Activated CD8-positive, alpha-beta memory T cell treated with anti-CD3 and anti-CD28 coated beads, Interleukin-2, amount 50 U/mL, for 24 hours (primary cell): ENCODE data around the gene MLF1.

Experiments
- DNase-seq: peaks from one replicate; pipeline ENCODE4 v3.0.0-alpha.2; 2020; ENCODE audit errors: extremely low read depth

MLF1 gene

DNA sequence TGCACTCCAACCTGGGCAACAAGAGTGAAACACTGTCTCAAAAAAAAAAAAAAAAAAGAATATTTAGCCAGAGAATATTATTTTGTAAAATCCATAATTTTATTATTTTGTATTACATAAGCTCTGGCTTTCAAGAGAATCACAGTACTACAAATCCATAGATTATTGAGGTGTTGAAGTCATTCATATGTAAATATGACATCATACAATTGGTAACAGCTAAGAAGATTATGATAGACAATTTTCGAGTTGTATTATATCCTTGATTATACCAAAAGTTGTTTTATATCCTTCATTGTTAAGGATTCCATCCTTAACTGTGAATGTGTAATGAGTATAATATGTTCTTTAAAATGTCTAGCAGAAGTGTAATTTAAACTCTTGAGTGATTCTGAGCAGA, 3.7 kb downstream of the MLF1 start:
- DNase-seq = no peak

DNA sequence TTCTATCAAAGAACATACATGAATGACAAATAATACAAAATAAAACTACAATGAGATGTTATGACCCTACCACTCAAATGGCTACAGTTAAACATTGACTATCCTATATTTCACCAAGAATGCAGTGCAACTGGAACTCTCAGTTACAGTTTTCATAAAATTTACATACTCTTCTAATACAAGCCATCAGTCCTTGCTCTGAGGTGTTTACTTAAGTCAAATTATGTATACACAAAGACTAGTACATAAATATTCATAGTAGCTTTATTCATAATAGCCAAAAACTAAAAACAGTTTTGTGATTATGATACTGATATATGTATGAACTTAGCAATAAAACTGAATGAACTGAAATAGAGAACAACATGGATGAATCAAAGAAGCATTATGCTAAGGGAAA, 19.2 kb downstream of the MLF1 start:
- DNase-seq = no peak

DNA sequence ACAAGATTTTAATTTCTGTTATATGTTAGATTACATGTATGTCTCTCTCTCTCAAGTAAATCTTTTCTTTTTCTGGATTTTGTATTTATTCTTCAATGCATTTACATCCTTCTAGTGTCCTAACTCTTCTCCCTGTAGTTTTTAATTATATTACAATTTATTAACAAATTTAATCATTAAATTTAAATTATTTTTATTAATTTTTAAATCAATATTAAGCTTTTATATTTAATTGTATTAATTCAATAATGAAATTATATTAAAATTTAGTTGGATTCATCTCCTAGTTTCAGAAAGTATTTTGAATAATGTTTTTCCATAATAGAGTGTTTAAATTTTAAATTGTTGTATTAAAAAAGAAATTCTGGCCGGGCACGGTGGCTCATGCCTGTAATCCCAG, 29.8 kb downstream of the MLF1 start:
- no peak for DNase-seq

DNA sequence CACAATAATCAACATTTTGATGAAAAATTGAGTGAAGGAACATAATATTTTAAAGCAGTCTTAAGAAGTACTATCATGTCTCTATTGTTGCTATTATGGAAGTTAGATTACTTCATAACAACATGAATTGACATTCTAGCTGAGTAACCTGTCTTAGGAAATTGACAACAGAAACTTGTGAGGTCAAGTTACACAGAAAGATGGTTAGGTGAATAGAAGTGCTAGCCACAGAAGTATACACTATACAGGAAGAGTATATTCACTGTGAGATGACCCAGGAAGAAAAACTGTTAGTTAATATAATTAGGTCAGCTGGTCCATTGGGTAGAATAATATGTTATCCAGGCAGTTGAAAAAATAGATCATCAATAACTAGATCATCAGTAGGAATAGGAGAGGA, 31.2 kb downstream of the MLF1 start:
- no peak for DNase-seq

DNA sequence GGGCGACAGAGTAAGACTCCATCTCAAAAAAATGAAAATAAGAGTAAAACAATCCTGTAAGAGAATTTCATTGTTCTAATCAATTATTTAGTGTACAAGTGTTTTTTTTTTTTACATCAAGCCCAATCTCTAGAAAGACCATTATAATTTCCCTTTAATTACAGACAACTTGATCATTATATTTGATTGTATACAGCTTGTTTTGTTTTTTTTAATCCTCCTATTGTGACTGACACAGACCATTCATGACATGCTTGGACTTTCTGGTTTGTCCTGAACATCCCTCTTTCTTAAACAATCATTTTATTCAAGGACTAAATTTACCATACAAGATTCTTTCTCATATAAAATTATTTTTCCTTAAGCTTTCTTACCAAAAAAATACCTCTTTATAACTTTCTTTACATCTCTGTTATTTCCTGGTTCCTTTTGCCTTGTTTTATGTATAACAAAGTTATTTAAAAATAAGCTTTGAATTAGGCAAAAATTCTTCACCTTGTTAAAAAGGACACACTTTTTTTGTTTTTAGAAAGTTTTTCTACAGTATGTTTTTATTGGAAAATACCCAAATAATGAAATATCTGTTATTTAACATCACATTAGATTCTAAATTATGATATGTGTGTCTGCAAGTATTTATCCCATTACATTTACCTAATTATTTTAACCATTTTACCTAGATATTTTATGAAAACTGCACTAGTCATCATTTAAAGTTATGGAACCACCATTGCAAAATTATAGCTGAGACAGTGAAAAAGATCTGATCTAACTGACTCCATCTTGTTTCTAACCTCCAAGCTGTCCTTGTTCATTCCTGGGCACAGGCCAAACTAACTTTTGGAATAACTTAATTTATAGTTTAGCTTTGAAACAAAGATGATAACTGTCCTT, 47.2 kb downstream of the MLF1 start:
- no peak for DNase-seq

DNA sequence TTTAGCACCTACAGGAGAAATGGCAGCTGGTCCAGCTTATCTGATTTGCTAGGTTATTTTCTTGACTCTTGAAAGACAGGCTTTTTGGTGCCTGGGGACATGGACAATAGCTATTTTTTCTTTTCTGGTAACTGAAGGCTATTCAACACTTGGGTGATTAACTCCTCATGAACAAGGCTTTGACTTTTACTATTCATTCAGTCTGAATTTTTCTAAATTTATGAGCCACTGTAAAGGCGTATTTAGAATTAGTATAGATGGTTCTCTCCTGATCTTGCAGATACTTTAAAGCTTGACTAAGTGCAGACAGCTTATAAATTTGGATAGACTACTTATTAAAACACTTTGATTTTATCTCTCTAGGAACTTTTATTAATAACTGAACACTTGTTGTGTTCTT, 54.9 kb downstream of the MLF1 start:
- DNase-seq = no peak

DNA sequence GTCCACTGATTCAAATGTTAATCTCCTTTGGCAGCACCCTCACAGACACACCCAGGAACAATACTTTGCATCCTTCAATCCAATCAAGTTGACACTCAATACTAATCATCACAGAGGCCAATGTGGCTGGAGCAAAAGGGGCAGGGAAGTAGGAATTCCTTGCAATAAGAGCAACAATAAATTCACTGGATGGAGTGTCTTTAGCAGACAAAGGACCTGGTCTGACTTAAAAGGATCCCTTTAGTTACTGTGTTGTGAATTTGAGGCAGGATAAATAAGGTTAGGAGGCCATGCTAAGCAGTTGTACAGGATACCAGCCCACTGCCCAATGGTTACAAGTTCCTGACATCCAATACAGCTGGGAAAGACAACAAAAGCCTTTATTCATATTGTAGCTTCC, 61.0 kb downstream of the MLF1 start:
- DNase-seq = no peak

DNA sequence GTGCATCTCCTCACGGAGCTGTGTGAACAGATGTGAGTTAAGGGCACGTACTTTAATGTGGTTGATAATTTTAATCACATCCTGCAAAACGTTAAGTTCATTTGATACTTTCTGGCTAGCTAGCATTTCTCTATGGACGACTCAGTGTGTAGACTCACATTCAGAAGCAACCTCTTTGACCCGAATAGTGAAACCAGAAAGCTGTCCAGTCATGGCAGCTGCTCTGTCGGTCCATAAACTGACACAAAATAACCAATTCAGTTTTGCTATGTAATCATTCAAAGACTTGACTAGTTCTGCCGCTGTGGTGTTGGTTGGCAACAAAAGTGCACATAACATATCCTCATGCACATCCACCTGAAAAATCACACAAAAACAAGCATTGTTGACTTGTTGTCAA, 69.7 kb downstream of the MLF1 start:
- DNase-seq = no peak

DNA sequence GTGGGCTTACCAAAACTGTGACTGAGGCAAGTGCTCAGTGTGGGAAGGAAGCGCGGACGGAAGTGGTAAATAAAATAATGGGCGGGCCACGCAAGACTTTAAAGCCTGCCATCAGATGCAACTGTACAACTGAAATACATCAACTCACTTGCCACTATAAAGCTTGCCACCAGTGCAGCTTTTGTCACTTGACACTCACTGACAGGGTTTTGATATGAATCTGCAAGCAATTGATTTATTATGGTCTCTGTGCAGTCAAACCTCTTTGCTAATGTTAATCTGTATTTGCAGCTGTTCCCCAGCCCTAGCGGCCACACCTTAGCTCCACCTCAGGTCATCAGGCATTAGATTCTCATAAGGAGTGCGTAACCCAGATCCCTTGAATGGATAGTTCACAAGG, 71.0 kb downstream of the MLF1 start:
- no peak for DNase-seq

DNA sequence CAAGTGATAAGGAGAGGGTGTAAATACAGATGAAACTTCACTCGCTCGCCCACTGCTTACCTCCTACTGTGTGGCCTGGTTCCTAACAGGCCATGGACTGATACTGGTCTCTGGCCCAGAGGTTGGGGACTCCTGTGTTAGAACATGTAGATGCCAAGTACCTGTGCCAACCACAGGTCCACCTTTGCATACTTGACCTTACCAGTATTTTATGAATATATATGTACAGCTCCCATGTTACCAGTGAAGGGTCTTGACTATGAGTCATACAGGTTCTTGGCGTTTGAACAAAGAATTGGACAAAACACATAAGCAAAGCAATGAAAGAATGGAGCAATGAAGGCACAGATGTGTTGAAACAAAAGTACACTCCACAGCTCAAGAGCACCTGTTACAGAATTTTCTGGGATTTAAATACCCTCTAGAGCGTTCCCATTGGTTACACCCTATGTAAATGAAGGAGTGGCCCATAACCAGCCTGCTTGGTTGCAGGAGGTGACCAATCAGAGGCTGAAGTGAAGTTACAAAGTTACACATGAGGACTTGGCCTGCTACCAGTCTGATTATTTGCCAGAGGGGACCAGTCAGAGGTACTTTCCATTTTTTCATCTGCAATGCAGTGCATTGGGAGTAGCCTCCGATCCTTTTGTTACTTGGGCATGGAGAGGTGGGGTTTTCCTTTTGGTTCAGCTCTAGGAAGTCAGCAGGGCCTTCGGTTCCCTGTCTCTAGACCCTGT, 71.6 kb downstream of the MLF1 start:
- no peak for DNase-seq

DNA sequence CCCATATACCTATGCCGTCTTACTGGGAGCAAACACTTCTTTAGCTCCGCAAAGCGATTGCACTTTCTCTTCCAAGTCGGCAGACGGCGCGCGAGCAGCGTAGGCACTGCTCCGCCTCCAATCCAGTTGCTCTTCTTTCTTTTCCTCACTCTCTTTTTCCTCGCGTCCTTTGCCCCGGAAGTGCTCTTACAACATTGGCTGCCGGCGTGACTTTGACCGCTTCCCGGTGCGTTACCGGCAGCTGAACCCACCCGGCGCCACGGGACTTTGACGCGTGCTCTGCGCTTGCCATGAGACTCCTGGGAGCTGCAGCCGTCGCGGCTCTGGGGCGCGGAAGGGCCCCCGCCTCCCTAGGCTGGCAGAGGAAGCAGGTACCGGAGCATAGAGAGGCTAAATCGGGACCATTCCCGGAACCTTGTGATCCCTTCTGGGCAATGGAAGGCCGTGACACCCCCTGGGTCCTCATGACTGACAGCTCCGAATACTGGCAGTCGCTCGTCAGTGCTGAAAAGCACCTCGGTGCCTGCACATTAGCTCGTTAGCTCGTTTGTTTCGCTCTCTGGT, 73.4 kb downstream of the MLF1 start, which contains the start of gene GFM1:
Gene GFM1 (plus strand): TSS at position 183 of the 564 bp plus-strand sequence. CDS start 108 bp downstream, at position 291.
- peak; percentile 80 for DNase-seq

DNA sequence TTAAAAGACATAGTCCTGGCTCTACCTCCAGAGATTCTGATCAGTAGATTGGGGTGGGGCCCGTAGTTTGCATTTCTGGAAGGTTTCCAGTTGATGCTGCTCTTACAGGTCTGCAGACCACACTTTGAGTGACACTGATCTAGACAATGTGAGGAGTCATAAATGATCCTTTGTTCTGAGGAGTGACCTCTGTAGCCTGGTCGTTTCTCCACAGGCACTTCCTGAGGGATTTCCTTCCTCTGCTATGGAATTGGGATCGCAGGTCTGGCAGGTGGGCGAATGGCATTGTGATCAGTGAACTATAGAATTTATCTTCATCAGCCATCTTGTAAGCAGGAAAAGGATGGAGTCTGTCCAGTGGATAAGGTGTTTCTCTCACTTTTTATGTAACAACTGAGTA, 78.8 kb downstream of the MLF1 start:
- no peak for DNase-seq

DNA sequence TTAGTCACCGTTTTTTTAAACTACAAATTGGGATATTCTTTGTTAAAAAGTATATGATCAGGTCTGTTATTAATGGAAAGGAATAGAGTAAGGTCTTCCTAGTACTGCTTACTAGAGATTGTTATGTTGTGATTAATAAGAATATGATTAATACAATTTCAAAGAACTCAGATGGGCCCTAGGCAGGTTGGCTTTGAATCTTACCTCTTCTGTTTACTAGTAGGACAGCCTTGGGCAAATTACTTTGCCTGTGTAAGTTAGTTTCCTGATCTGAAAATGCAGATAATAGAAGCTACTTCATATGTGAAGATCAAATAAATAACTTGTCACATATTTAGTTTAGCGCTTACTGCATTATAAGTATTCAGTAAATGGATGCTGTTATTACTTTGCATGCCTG, 80.2 kb downstream of the MLF1 start:
- DNase-seq = no peak

DNA sequence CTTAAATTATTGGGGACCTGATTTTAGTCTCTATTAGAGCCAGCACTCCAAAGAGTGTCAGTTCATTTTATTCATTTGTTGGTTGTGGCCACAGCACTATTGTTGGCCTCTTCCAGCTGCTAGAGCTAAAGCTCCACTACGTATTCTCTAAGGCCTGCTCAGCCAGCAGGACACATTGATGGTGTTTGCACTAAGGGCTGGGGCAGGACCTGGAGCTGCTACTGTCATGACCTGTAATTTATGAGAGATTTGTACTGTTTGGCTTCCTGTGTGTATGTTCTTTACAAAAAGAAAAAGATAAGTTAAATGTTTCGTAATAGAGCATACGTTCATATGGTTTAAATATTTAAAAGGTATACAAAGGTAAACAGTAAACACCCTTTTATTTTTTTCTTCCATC, 81.5 kb downstream of the MLF1 start:
- no peak for DNase-seq
